Epithelial cell of proximal tubule (primary cell): ENCODE data around the gene RNF123. TPM values are rescaled to one million over a fixed set of nuclear protein-coding genes. Genes with fewer than 3 reads are reported as not detected.
A peak's percentile ranks its signal among the peaks of the same experiment; 100 is the strongest.

Source experiments
- DNase-seq: peaks from one replicate; pipeline ENCODE4 v3.0.0-alpha.2; 2011; ENCODE audit warnings: low read depth
- H3K4me3 ChIP-seq: 2 replicates; pipeline ENCODE4 v1.5.1; 2011; ENCODE audit warnings: low read depth, mild to moderate bottlenecking, low read length
- CTCF ChIP-seq: conservative IDR thresholded peaks from 2 replicates; pipeline ENCODE4 v1.5.1; 2012; ENCODE audit warnings: low read depth, mild to moderate bottlenecking, low read length
- total RNA-seq: library from RNA; depleted of rRNA; stranded (reverse); fragments of >200 nt; gene quantifications from 2 replicates; pipeline ENCODE4 v1.2.3, GENCODE V29; 2015

RNF123 gene
- total RNA-seq, 1 donor from 2014 or later, result 18.0 TPM

- DNase-seq, result no peak
- TF ChIP-seq CTCF, result no peak
Observed at GRCh38 chr3:49699281-49699979, 10.1 kb downstream of the RNF123 start.

GRCh38 chr3:49700014-49700413, 10.7 kb downstream of the RNF123 start:
- no peak overlapping the region for H3K4me3 ChIP-seq
- DNase-seq, result no peak
- no peak for TF ChIP-seq CTCF

More at GRCh38 chr3:49699281-49699979, 10.1 kb downstream of the RNF123 start:
- no peak overlapping the region for H3K4me3 ChIP-seq

- no peak overlapping the region for H3K4me3 ChIP-seq
- DNase-seq, result no peak
- TF ChIP-seq CTCF, result peak; percentile 28
Observed at GRCh38 chr3:49700453-49701128, 11.2 kb downstream of the RNF123 start.

- DNase-seq, result no peak
- no peak overlapping the region for H3K4me3 ChIP-seq
- peak; percentile 65 for TF ChIP-seq CTCF
Observed at GRCh38 chr3:49701388-49702077, 12.2 kb downstream of the RNF123 start.

- DNase-seq, result no peak
- TF ChIP-seq CTCF, result no peak
- no peak overlapping the region for H3K4me3 ChIP-seq
Observed at GRCh38 chr3:49702672-49703071, 13.3 kb downstream of the RNF123 start.

GRCh38 chr3:49703443-49703927, 14.1 kb downstream of the RNF123 start:
- DNase-seq, result no peak
- TF ChIP-seq CTCF, result peak; percentile 87
- no peak overlapping the region for H3K4me3 ChIP-seq
